H9 (cell line): ENCODE results near the gene TIMM50. TPM values are rescaled to one million over a fixed set of nuclear protein-coding genes. Genes with fewer than 3 reads are reported as not detected.

Source experiments
- DNase-seq: peaks from one replicate; pipeline ENCODE4 v3.0.0-alpha.2; 2017
- H2AFZ ChIP-seq: one replicate; pipeline ENCODE4 v1.6.1; 2013; ENCODE audit warnings: mild to moderate bottlenecking, low read length, control low read depth, moderate library complexity
- H2AK5ac ChIP-seq: 2 replicates; pipeline ENCODE4 v1.6.1; 2013; ENCODE audit warnings: low read length, control low read depth, mixed read lengths; ENCODE audit not compliant: insufficient read length
- H2BK120ac ChIP-seq: one replicate; pipeline ENCODE4 v1.6.1; 2013; ENCODE audit warnings: low read depth, mild to moderate bottlenecking, low read length, control low read depth, inconsistent platforms; ENCODE audit not compliant: poor library complexity, severe bottlenecking
- H2BK12ac ChIP-seq: 2 replicates; pipeline ENCODE4 v1.6.1; 2013; ENCODE audit warnings: low read length, control low read depth, mixed read lengths, low read depth; ENCODE audit not compliant: insufficient read length
- H2BK15ac ChIP-seq: 2 replicates; pipeline ENCODE4 v1.6.1; 2013; ENCODE audit warnings: low read depth, low read length, control low read depth
- H2BK20ac ChIP-seq: one replicate; pipeline ENCODE4 v1.6.1; 2013; ENCODE audit warnings: low read depth, mild to moderate bottlenecking, low read length, control low read depth, inconsistent platforms; ENCODE audit not compliant: poor library complexity, severe bottlenecking
- H2BK5ac ChIP-seq: 2 replicates; pipeline ENCODE4 v1.6.1; 2013; ENCODE audit warnings: low read length, control low read depth, mixed read lengths; ENCODE audit not compliant: insufficient read length
- H3K14ac ChIP-seq: 2 replicates; pipeline ENCODE4 v1.6.1; 2013; ENCODE audit warnings: low read length, control low read depth; ENCODE audit not compliant: insufficient read depth
- H3K18ac ChIP-seq: 2 replicates; pipeline ENCODE4 v1.6.1; 2013; ENCODE audit warnings: low read depth, mild to moderate bottlenecking, mixed read lengths, low read length, control low read depth; ENCODE audit not compliant: insufficient read length
- H3K23ac ChIP-seq: 2 replicates; pipeline ENCODE4 v1.6.1; 2013; ENCODE audit warnings: low read length, control low read depth, mixed read lengths, low read depth; ENCODE audit not compliant: insufficient read length
- H3K23me2 ChIP-seq: 2 replicates; pipeline ENCODE4 v1.6.1; 2013; ENCODE audit warnings: low read depth, mild to moderate bottlenecking, mixed read lengths, low read length, control low read depth; ENCODE audit not compliant: insufficient read length, poor library complexity, severe bottlenecking
- H3K27ac ChIP-seq: 2 replicates; pipeline ENCODE4 v1.5.1; 2013; ENCODE audit warnings: low read length, control low read depth, mixed read lengths, low read depth; ENCODE audit not compliant: insufficient read length
- H3K27me3 ChIP-seq: 2 replicates; pipeline ENCODE4 v1.6.1; 2013; ENCODE audit warnings: low read length, control low read depth, inconsistent platforms; ENCODE audit not compliant: insufficient read depth
- H3K4ac ChIP-seq: 2 replicates; pipeline ENCODE4 v1.6.1; 2013; ENCODE audit warnings: low read depth, mild to moderate bottlenecking, control low read depth, inconsistent platforms, low read length, moderate library complexity
- H3K4me1 ChIP-seq: 2 replicates; pipeline ENCODE4 v1.6.1; 2013; ENCODE audit warnings: low read length, control low read depth, inconsistent platforms; ENCODE audit not compliant: insufficient read depth
- H3K4me2 ChIP-seq: 2 replicates; pipeline ENCODE4 v1.6.1; 2013; ENCODE audit warnings: low read length, control low read depth, mixed read lengths; ENCODE audit not compliant: insufficient read length, insufficient read depth
- H3K56ac ChIP-seq: 2 replicates; pipeline ENCODE4 v1.6.1; 2013; ENCODE audit warnings: low read depth, mild to moderate bottlenecking, mixed read lengths, low read length, control low read depth; ENCODE audit not compliant: insufficient read length
- H3K79me1 ChIP-seq: 2 replicates; pipeline ENCODE4 v1.6.1; 2013; ENCODE audit warnings: low read depth, mild to moderate bottlenecking, moderate library complexity, low read length, control low read depth, inconsistent platforms; ENCODE audit not compliant: insufficient read depth, poor library complexity, severe bottlenecking
- H3K79me2 ChIP-seq: 2 replicates; pipeline ENCODE4 v1.6.1; 2013; ENCODE audit warnings: low read length, control low read depth, inconsistent platforms; ENCODE audit not compliant: insufficient read depth
- H3K9ac ChIP-seq: 2 replicates; pipeline ENCODE4 v1.6.1; 2013; ENCODE audit warnings: low read length, control low read depth, mixed read lengths; ENCODE audit not compliant: insufficient read length; ENCODE audit errors: extremely low read depth
- H3K9me3 ChIP-seq: one replicate; pipeline ENCODE4 v1.6.1; 2013; ENCODE audit warnings: low read depth, low read length, inconsistent platforms; ENCODE audit not compliant: control insufficient read depth
- H3T11ph ChIP-seq: one replicate; pipeline ENCODE4 v1.6.1; 2013; ENCODE audit warnings: mild to moderate bottlenecking, low read length, control low read depth, inconsistent platforms
- H4K20me1 ChIP-seq: one replicate; pipeline ENCODE4 v1.6.1; 2013; ENCODE audit not compliant: control insufficient read depth, insufficient read length, insufficient read depth
- H4K5ac ChIP-seq: 2 replicates; pipeline ENCODE4 v1.6.1; 2013; ENCODE audit warnings: low read depth, mild to moderate bottlenecking, mixed read lengths, low read length, control low read depth; ENCODE audit not compliant: insufficient read length
- H4K8ac ChIP-seq: replicated peaks from 2 replicates; pipeline ENCODE4 v1.6.1; 2013; ENCODE audit warnings: low read length, control low read depth, mixed read lengths, low read depth; ENCODE audit not compliant: insufficient read length
- H4K91ac ChIP-seq: 2 replicates; pipeline ENCODE4 v1.6.1; 2013; ENCODE audit warnings: low read depth, mild to moderate bottlenecking, moderate library complexity, mixed read lengths, low read length, control low read depth; ENCODE audit not compliant: insufficient read length
- H3K27ac Mint-ChIP-seq, 3 experiments: 2 replicates in 2 of 3; 3 replicates in 1 of 3; pipeline ENCODE4 v1.8.0; 2020 to 2021; ENCODE audit warnings: mixed read lengths in 3 of 3, mild to moderate bottlenecking in 1 of 3, moderate library complexity in 1 of 3
- H3K27me3 Mint-ChIP-seq: 2 replicates; pipeline ENCODE4 v1.8.0; 2021; ENCODE audit warnings: low read depth, mild to moderate bottlenecking, moderate library complexity, mixed read lengths
- H3K36me3 Mint-ChIP-seq, 3 experiments: 2 replicates in 2 of 3; 3 replicates in 1 of 3; pipeline ENCODE4 v1.8.0; 2020 to 2021; ENCODE audit warnings: low read depth in 3 of 3, mixed read lengths in 3 of 3; ENCODE audit not compliant: insufficient read depth in 1 of 3
- H3K4me1 Mint-ChIP-seq, 2 experiments: 2 replicates each; pipeline ENCODE4 v1.8.0; 2020; ENCODE audit warnings: mixed read lengths in 2 of 2
- H3K4me3 Mint-ChIP-seq, 2 experiments: 2 replicates in 1 of 2; 3 replicates in 1 of 2; pipeline ENCODE4 v1.8.0; 2020 to 2021; ENCODE audit warnings: mild to moderate bottlenecking in 2 of 2, mixed read lengths in 2 of 2, moderate library complexity in 1 of 2
- H3K9me3 Mint-ChIP-seq, 2 experiments: 2 replicates in 1 of 2; 3 replicates in 1 of 2; pipeline ENCODE4 v1.8.0; 2020; ENCODE audit warnings: mild to moderate bottlenecking in 2 of 2, mixed read lengths in 2 of 2, moderate library complexity in 1 of 2
- CTCF ChIP-seq: fragments of 200-600 bp; sonication (generic); conservative IDR thresholded peaks from 3 replicates; pipeline ENCODE4 v1.8.0; 2021; ENCODE audit warnings: antibody characterized with exemption, mild to moderate bottlenecking
- WGBS: extraction: QIAGEN DNeasy Blood & Tissue Kit; methylation state at CpG from one replicate; pipeline ENCODE4 v1.1.7; 2013; ENCODE audit warnings: missing lambda C conversion rate, low lambda C conversion rate, mixed read lengths; ENCODE audit not compliant: insufficient read length; ENCODE audit errors: extremely low coverage; 5-methylcytosine and 5-hydroxymethylcytosine counted together
- long read RNA-seq: library from polyadenylated mRNA; unstranded; transcript quantifications from one replicate; pipeline ENCODE4 v2.0.0, GENCODE V29; 2020
- total RNA-seq: library from RNA; stranded (reverse); gene quantifications from 2 replicates; pipeline ENCODE4 v1.2.1, GENCODE V29; 2021

Gene TIMM50
- total RNA-seq: 121 and 128 TPM in 2 replicates
- long read RNA-seq, transcript TIMM50-201 (11 exons, 1,612 nt): major isoform, 552 of 617 reads
- long read RNA-seq, partial matches to known transcripts: 5 of 617 reads
- long read RNA-seq, other reads (novel, unspliced or antisense): 57 of 617 reads

GRCh38 chr19:39480337-39481228 is at the start of gene TIMM50:
Gene TIMM50 (plus strand): TSS chr19:39480838. CDS start chr19:39480854, 16 bp downstream.
- H4K20me1 ChIP-seq: no peaks in the 10 kb centered on the region
- no peak within 1 kb of the TSS for H4K91ac ChIP-seq
- peak; percentile 99 for DNase-seq
- no peak within 1 kb of the TSS for H3K23ac ChIP-seq
- H3K4me1 Mint-ChIP-seq: peaks cover 17 to 21% of the 10 kb centered on the region in 2 experiments
- peaks cover 26 to 56% (median 51%) of the 10 kb centered on the region in 3 experiments; a peak in 6 of 7 replicates for H3K36me3 Mint-ChIP-seq
- no peak within 1 kb of the TSS for H3T11ph ChIP-seq
- no peak within 1 kb of the TSS for H3K56ac ChIP-seq
- no peaks in the 10 kb centered on the region for H3K27me3 Mint-ChIP-seq
- no peaks in the 10 kb centered on the region for H3K27me3 ChIP-seq
- H3K4ac ChIP-seq: peak within 1 kb of the TSS; percentile 45
- H3K79me1 ChIP-seq: peaks cover 12% of the 10 kb centered on the region
- no peak for TF ChIP-seq CTCF
- no peak within 1 kb of the TSS for H4K5ac ChIP-seq
- peak within 1 kb of the TSS; percentile 95 to 97 for H3K4me3 Mint-ChIP-seq
- peak within 1 kb of the TSS; percentile 88 to 99 (median 97) for H3K27ac Mint-ChIP-seq
- H2BK12ac ChIP-seq: no peak within 1 kb of the TSS
- H2BK120ac ChIP-seq: no peak within 1 kb of the TSS
- H3K9ac ChIP-seq: peak within 1 kb of the TSS; percentile 79
- H3K27ac ChIP-seq: peak within 1 kb of the TSS; percentile 26
- no peaks in the 10 kb centered on the region for H3K9me3 ChIP-seq
- peaks cover 10% of the 10 kb centered on the region for H3K23me2 ChIP-seq
- H3K18ac ChIP-seq: peak within 1 kb of the TSS; percentile 69
- H2AK5ac ChIP-seq: no peak within 1 kb of the TSS
- peak within 1 kb of the TSS; percentile 74 for H3K14ac ChIP-seq
- 0 out of 2 replicates have a peak within 1 kb of the TSS, but pooled peaks have one; percentile 49 for H2BK15ac ChIP-seq
- H2BK20ac ChIP-seq: no peak within 1 kb of the TSS
- peak within 1 kb of the TSS; percentile 98 for H3K4me2 ChIP-seq
- peak within 1 kb of the TSS; percentile 49 for H2BK5ac ChIP-seq
- H4K8ac ChIP-seq: no peak within 1 kb of the TSS
- H3K4me1 ChIP-seq: no peaks in the 10 kb centered on the region
- H3K9me3 Mint-ChIP-seq: no peaks in the 10 kb centered on the region; a peak in 1 of 5 replicates
- no CpG with 5 or more reads among the region's 62 CpGs for WGBS
- H3K79me2 ChIP-seq: peaks cover 12% of the 10 kb centered on the region
- H2AFZ ChIP-seq: no peak within 1 kb of the TSS
